H1 (cell line): ENCODE results near the gene GSK3B. TPM values are rescaled to one million over a fixed set of nuclear protein-coding genes. Genes with fewer than 3 reads are reported as not detected.

Experiments used
- ATF3 ChIP-seq: IDR thresholded peaks from 2 replicates; pipeline ENCODE4 v1.6.1; 2011; ENCODE audit warnings: low read depth, mild to moderate bottlenecking, low read length; ENCODE audit not compliant: insufficient read depth
- CHD1 ChIP-seq: IDR thresholded peaks from 2 replicates; pipeline ENCODE4 v1.6.1; 2012; ENCODE audit warnings: low read depth, low read length, improper control_type of control experiment
- CHD2 ChIP-seq: IDR thresholded peaks from 2 replicates; pipeline ENCODE4 v1.6.1; 2012; ENCODE audit warnings: low read length, improper control_type of control experiment
- CHD7 ChIP-seq: fragments of 300-600 bp; sonication (generic); IDR thresholded peaks from 2 replicates; pipeline ENCODE4 v1.7.1; 2012; ENCODE audit warnings: low read length, moderate library complexity, mild to moderate bottlenecking, inconsistent platforms; ENCODE audit not compliant: insufficient replicate concordance
- CTCF ChIP-seq, 3 experiments: IDR thresholded peaks; 1 replicate in 2 of 3; 2 replicates in 1 of 3; pipeline versions ENCODE4 v1.5.1 to v1.6.1; 2011; ENCODE audit warnings: low read length in 3 of 3, mild to moderate bottlenecking in 3 of 3, inconsistent platforms in 2 of 3, low read depth in 1 of 3, moderate library complexity in 1 of 3; ENCODE audit not compliant: insufficient read depth in 1 of 3; ENCODE audit errors: control extremely low read depth in 1 of 3
- EZH2 ChIP-seq: fragments of 200-600 bp; sonication (generic); IDR thresholded peaks from 2 replicates; pipeline ENCODE4 v1.7.1; 2012; ENCODE audit warnings: low read depth, mild to moderate bottlenecking, moderate library complexity, low read length, inconsistent platforms; ENCODE audit not compliant: severe bottlenecking
- RBBP5 ChIP-seq: IDR thresholded peaks from 2 replicates; pipeline ENCODE4 v1.7.1; 2012; ENCODE audit warnings: low read depth, mild to moderate bottlenecking, inconsistent platforms, low read length, moderate library complexity, borderline replicate concordance
- TAF1 ChIP-seq: IDR thresholded peaks from 2 replicates; pipeline ENCODE4 v1.6.1; 2011; ENCODE audit warnings: mild to moderate bottlenecking, low read depth, low read length
- YY1 ChIP-seq: IDR thresholded peaks from 2 replicates; pipeline ENCODE4 v1.6.1; 2011; ENCODE audit warnings: low read depth, mild to moderate bottlenecking, low read length
- polyA plus RNA-seq, 7 experiments: library from polyadenylated mRNA; depleted of rRNA in 3 of 7; stranded (reverse) in 5 of 7; unstranded in 2 of 7; fragments of >200 nt in 5 of 7; fragments of 200-250 nt in 2 of 7; gene quantifications; 1 replicate in 5 of 7; 2 replicates in 1 of 7; 4 replicates in 1 of 7; pipeline versions ENCODE4 v1.2.1 to v1.2.3, GENCODE V29; 2011 to 2013; ENCODE audit warnings: missing spikeins in 2 of 7, mixed read lengths in 2 of 7
- total RNA-seq: library from RNA; stranded (reverse); fragmentation: NEBNext Ultra II Directional; extraction: Animal tissue kit (Norgen Biotek cat#: 25700); gene quantifications from 2 replicates; pipeline ENCODE4 v1.2.1, GENCODE V29; 2021

Gene GSK3B
- total and polyA plus RNA-seq, 2 of the 8 experiments (the other 6 are each of a cell fraction or from before 2014, with no cell fraction given), result 24.2 to 50.7 TPM

DNA sequence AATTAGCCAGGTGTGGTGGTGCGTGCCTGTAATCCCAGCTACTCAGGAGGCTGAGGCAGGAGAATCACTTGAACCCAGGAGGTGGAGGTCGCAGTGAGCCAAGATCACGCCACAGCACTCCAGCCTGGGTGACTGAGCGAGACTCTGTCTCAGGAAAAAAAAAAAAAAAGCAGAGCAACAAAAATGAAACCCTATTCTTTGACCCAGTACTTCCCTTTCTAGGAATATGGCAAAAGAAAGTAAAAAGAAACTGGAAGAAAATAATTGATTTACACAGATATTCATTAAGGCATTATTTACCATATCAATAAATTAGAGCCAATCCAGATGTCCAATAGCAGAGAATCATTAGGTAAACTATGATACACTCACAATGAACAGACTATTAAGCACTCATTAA, 67.0 kb downstream of the GSK3B start (continued):
- TF ChIP-seq CHD7 (no peak), TAF1 (no peak), CTCF (IDR thresholded peaks at IDR 0.05; ENCODE audit: control extremely low read depth in 1 of 3, insufficient read depth in 1 of 3, low read depth in 1 of 3, low read length in 3 of 3) (no peak), ATF3 (no peak), YY1 (no peak), EZH2 (no peak), CHD1 (no peak), RBBP5 (no peak), CHD2 (no peak)
